ENCODE results near the gene FOCAD.

DNA sequence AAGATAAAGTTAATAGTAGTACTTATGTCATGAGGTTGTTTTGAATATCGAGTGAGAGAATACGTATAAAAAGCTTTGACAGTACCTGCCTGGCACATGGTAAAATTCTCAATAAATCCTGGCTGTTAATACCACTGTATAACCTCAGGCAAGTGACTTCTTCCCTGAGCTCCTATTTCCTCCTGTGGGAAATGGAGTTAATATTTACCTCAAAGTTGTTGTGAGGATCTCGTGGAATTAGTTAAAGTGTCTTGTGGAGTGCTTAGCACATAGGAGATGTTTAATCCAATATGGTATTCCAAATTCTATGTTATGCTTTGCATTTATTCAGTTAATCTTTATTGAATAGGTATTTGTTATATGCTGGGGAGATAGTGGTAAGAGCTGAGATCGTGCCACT is 18.5 kb downstream of the FOCAD start:
- TF ChIP-seq, protein P1, sequence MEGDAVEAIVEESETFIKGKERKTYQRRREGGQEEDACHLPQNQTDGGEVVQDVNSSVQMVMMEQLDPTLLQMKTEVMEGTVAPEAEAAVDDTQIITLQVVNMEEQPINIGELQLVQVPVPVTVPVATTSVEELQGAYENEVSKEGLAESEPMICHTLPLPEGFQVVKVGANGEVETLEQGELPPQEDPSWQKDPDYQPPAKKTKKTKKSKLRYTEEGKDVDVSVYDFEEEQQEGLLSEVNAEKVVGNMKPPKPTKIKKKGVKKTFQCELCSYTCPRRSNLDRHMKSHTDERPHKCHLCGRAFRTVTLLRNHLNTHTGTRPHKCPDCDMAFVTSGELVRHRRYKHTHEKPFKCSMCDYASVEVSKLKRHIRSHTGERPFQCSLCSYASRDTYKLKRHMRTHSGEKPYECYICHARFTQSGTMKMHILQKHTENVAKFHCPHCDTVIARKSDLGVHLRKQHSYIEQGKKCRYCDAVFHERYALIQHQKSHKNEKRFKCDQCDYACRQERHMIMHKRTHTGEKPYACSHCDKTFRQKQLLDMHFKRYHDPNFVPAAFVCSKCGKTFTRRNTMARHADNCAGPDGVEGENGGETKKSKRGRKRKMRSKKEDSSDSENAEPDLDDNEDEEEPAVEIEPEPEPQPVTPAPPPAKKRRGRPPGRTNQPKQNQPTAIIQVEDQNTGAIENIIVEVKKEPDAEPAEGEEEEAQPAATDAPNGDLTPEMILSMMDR (conservative IDR thresholded peaks at IDR 0.05; ENCODE audit: low read depth, low read length) = no peak
- no peak for TF ChIP-seq EZH2phosphoT487 (IDR thresholded peaks at IDR 0.05; ENCODE audit: borderline replicate concordance, low read length)

All from PC-3 (cell line).